Mesendoderm (in vitro differentiated cells): ENCODE results near the gene EME2.

Experiments
- DNase-seq: peaks from one replicate; pipeline ENCODE4 v3.0.0; 2013
- H2AK5ac ChIP-seq: 2 replicates; pipeline ENCODE4 v1.6.1; 2013; ENCODE audit warnings: low read length, inconsistent platforms
- H2BK120ac ChIP-seq: 2 replicates; pipeline ENCODE4 v1.6.1; 2013; ENCODE audit warnings: low read depth, mild to moderate bottlenecking, low read length, moderate library complexity, mixed read lengths
- H2BK15ac ChIP-seq: replicated peaks from 2 replicates; pipeline ENCODE4 v1.6.1; 2013; ENCODE audit warnings: low read depth, mild to moderate bottlenecking, moderate library complexity
- H2BK5ac ChIP-seq: 2 replicates; pipeline ENCODE4 v1.6.1; 2013; ENCODE audit warnings: low read length, inconsistent platforms
- H3K18ac ChIP-seq: 2 replicates; pipeline ENCODE4 v1.6.1; 2013; ENCODE audit warnings: mild to moderate bottlenecking, low read length, mixed read lengths
- H3K23ac ChIP-seq: one replicate; pipeline ENCODE4 v1.6.1; 2013; ENCODE audit warnings: low read length
- H3K27ac ChIP-seq: 2 replicates; pipeline ENCODE4 v1.5.1; 2013; ENCODE audit warnings: low read depth, mild to moderate bottlenecking, inconsistent platforms, low read length, moderate library complexity
- H3K27me3 ChIP-seq: 2 replicates; pipeline ENCODE4 v1.6.1; 2013; ENCODE audit warnings: low read length, control low read depth, mild to moderate bottlenecking, inconsistent platforms; ENCODE audit not compliant: insufficient read depth, poor library complexity
- H3K36me3 ChIP-seq: 2 replicates; pipeline ENCODE4 v1.6.1; 2013; ENCODE audit warnings: low read length, inconsistent platforms; ENCODE audit not compliant: control insufficient read depth, insufficient read depth
- H3K4ac ChIP-seq: one replicate; pipeline ENCODE4 v1.6.1; 2013; ENCODE audit warnings: low read depth, mild to moderate bottlenecking, low read length, moderate library complexity
- H3K4me1 ChIP-seq: 2 replicates; pipeline ENCODE4 v1.6.1; 2013; ENCODE audit warnings: low read depth, low read length, inconsistent platforms; ENCODE audit not compliant: control insufficient read depth
- H3K4me2 ChIP-seq: 2 replicates; pipeline ENCODE4 v1.6.1; 2013; ENCODE audit warnings: low read length
- H3K4me3 ChIP-seq: 2 replicates; pipeline ENCODE4 v1.5.1; 2013; ENCODE audit warnings: mild to moderate bottlenecking, low read length
- H3K56ac ChIP-seq: one replicate; pipeline ENCODE4 v1.6.1; 2013; ENCODE audit warnings: low read length
- H3K79me1 ChIP-seq: 2 replicates; pipeline ENCODE4 v1.6.1; 2013; ENCODE audit warnings: low read length, inconsistent platforms
- H3K79me2 ChIP-seq: 2 replicates; pipeline ENCODE4 v1.6.1; 2013; ENCODE audit warnings: mild to moderate bottlenecking, low read length; ENCODE audit not compliant: control insufficient read depth, insufficient read depth
- H3K9ac ChIP-seq: 2 replicates; pipeline ENCODE4 v1.6.1; 2013; ENCODE audit warnings: low read length, inconsistent platforms
- H4K5ac ChIP-seq: one replicate; pipeline ENCODE4 v1.6.1; 2013; ENCODE audit warnings: low read length
- H4K8ac ChIP-seq: one replicate; pipeline ENCODE4 v1.6.1; 2013; ENCODE audit warnings: low read depth, mild to moderate bottlenecking, control low read depth, low read length, moderate library complexity
- WGBS: extraction: QIAGEN DNeasy Blood & Tissue Kit; methylation state at CpG from one replicate; pipeline ENCODE4 v1.1.7; 2013; ENCODE audit warnings: low lambda C conversion rate, missing lambda C conversion rate; ENCODE audit not compliant: insufficient coverage; ENCODE audit errors: extremely low coverage; 5-methylcytosine and 5-hydroxymethylcytosine counted together

Gene EME2

GRCh38 chr16:1788708-1789100, 16.1 kb downstream of the EME2 start:
- no peak overlapping the region for H3K4ac ChIP-seq
- H3K4me2 ChIP-seq = no peak overlapping the region
- H3K4me3 ChIP-seq = no peak overlapping the region
- no CpG with 5 or more reads among the region's 19 CpGs for WGBS
- no peak overlapping the region for H3K9ac ChIP-seq
- H3K23ac ChIP-seq = no peak overlapping the region
- peaks cover 19% of the 10 kb centered on the region for H3K79me2 ChIP-seq
- no peak overlapping the region for H3K56ac ChIP-seq
- DNase-seq = no peak
- H4K8ac ChIP-seq = no peak overlapping the region
- no peak overlapping the region for H2BK120ac ChIP-seq
- H3K79me1 ChIP-seq = peaks cover 11% of the 10 kb centered on the region
- H3K27me3 ChIP-seq = no peaks in the 10 kb centered on the region
- H2BK5ac ChIP-seq = no peak overlapping the region
- no peak overlapping the region for H4K5ac ChIP-seq
- H3K18ac ChIP-seq = no peak overlapping the region
- no peak overlapping the region for H2AK5ac ChIP-seq
- no peaks in the 10 kb centered on the region for H3K4me1 ChIP-seq
- peaks cover 2% of the 10 kb centered on the region for H3K36me3 ChIP-seq
- no peak overlapping the region for H2BK15ac ChIP-seq
- no peak overlapping the region for H3K27ac ChIP-seq

- H2BK15ac ChIP-seq = no peak overlapping the region
- no CpG with 5 or more reads among the region's 25 CpGs for WGBS
- H2AK5ac ChIP-seq = no peak overlapping the region
- H3K4me2 ChIP-seq = no peak overlapping the region
- peaks cover 2% of the 10 kb centered on the region for H3K36me3 ChIP-seq
- H2BK5ac ChIP-seq = no peak overlapping the region
- H2BK120ac ChIP-seq = no peak overlapping the region
- H3K27ac ChIP-seq = no peak overlapping the region
- H3K56ac ChIP-seq = no peak overlapping the region
- H3K79me2 ChIP-seq = peaks cover 13% of the 10 kb centered on the region
- H3K9ac ChIP-seq = no peak overlapping the region
- no peaks in the 10 kb centered on the region for H3K4me1 ChIP-seq
- H3K4me3 ChIP-seq = no peak overlapping the region
- no peak overlapping the region for H3K4ac ChIP-seq
- no peaks in the 10 kb centered on the region for H3K27me3 ChIP-seq
- peaks cover 11% of the 10 kb centered on the region for H3K79me1 ChIP-seq
- DNase-seq = no peak
- no peak overlapping the region for H3K23ac ChIP-seq
- H4K5ac ChIP-seq = no peak overlapping the region
- H4K8ac ChIP-seq = no peak overlapping the region
- no peak overlapping the region for H3K18ac ChIP-seq
These were observed 17.0 kb downstream of the EME2 start for GRCh38 chr16:1789643-1790045.

GRCh38 chr16:1790261-1790610, 17.6 kb downstream of the EME2 start:
- no peak for DNase-seq
- no peak overlapping the region for H3K23ac ChIP-seq
- no CpG with 5 or more reads among the region's 15 CpGs for WGBS
- peaks cover 2% of the 10 kb centered on the region for H3K36me3 ChIP-seq
- H3K27ac ChIP-seq = no peak overlapping the region
- H3K27me3 ChIP-seq = no peaks in the 10 kb centered on the region
- H3K4me2 ChIP-seq = no peak overlapping the region
- no peak overlapping the region for H3K56ac ChIP-seq
- no peak overlapping the region for H3K4me3 ChIP-seq
- no peak overlapping the region for H3K4ac ChIP-seq
- H3K79me2 ChIP-seq = peaks cover 10% of the 10 kb centered on the region
- H2AK5ac ChIP-seq = no peak overlapping the region
- no peak overlapping the region for H4K8ac ChIP-seq
- H2BK15ac ChIP-seq = no peak overlapping the region
- peaks cover 8% of the 10 kb centered on the region for H3K79me1 ChIP-seq
- H3K18ac ChIP-seq = no peak overlapping the region
- H3K9ac ChIP-seq = no peak overlapping the region
- H2BK5ac ChIP-seq = no peak overlapping the region
- H2BK120ac ChIP-seq = no peak overlapping the region
- H4K5ac ChIP-seq = no peak overlapping the region
- H3K4me1 ChIP-seq = no peaks in the 10 kb centered on the region

- Histone ChIP-seq H3K4ac (no peak overlapping the region), H3K23ac (no peak overlapping the region), H2AK5ac (no peak overlapping the region), H2BK5ac (no peak overlapping the region), H3K79me1 (peaks cover 6% of the 10 kb centered on the region), H4K8ac (no peak overlapping the region), H3K18ac (no peak overlapping the region), H3K79me2 (peaks cover 5% of the 10 kb centered on the region), H3K4me3 (no peak overlapping the region), H3K56ac (no peak overlapping the region), H3K4me2 (no peak overlapping the region), H3K4me1 (no peaks in the 10 kb centered on the region), H2BK15ac (no peak overlapping the region), H3K36me3 (peaks cover 2% of the 10 kb centered on the region), H4K5ac (no peak overlapping the region), H2BK120ac (no peak overlapping the region), H3K27me3 (no peaks in the 10 kb centered on the region), H3K27ac (no peak overlapping the region), H3K9ac (no peak overlapping the region)
- DNase-seq = no peak
- no CpG with 5 or more reads among the region's 44 CpGs for WGBS
These were observed 18.1 kb downstream of the EME2 start for GRCh38 chr16:1790611-1791255.

- Histone ChIP-seq H3K79me2 (peaks cover 3% of the 10 kb centered on the region), H2AK5ac (no peak overlapping the region), H3K4ac (no peak overlapping the region), H3K9ac (no peak overlapping the region), H3K4me1 (no peaks in the 10 kb centered on the region), H3K4me3 (no peak overlapping the region), H4K5ac (no peak overlapping the region), H3K56ac (no peak overlapping the region), H3K79me1 (peaks cover 4% of the 10 kb centered on the region), H4K8ac (no peak overlapping the region), H3K36me3 (peaks cover 2% of the 10 kb centered on the region), H3K23ac (no peak overlapping the region), H3K27ac (no peak overlapping the region), H2BK15ac (no peak overlapping the region), H2BK120ac (no peak overlapping the region), H2BK5ac (no peak overlapping the region), H3K27me3 (no peaks in the 10 kb centered on the region), H3K4me2 (no peak overlapping the region), H3K18ac (no peak overlapping the region)
- WGBS = no CpG with 5 or more reads among the region's 53 CpGs
- DNase-seq = no peak
These were observed 18.8 kb downstream of the EME2 start for GRCh38 chr16:1791256-1791942.
